ENCODE results near the gene AK3.

The AK3 gene

DNA sequence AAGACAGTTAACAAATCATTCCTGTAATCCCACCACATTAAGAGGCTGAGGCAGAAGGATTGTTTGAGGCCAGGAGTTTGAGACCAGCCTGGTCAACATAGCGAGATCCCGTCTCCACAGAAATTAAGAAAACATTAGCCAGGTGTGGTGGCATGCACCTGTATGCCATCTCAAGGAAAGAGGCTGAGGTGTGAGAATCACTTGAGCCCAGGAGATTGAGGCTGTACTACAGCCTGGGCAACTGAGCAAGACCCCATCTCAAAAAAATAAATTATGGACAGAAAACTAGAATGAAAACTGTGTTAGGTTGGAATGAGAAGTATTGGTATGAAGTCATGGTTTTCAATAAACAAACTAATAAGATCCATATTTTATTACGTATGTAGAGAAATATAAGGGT is 23.0 kb upstream of the AK3 start:
- TF ChIP-seq ZBTB7A (IDR thresholded peaks at IDR 0.05; ENCODE audit: low read depth): no peak
- TF ChIP-seq, protein P1, sequence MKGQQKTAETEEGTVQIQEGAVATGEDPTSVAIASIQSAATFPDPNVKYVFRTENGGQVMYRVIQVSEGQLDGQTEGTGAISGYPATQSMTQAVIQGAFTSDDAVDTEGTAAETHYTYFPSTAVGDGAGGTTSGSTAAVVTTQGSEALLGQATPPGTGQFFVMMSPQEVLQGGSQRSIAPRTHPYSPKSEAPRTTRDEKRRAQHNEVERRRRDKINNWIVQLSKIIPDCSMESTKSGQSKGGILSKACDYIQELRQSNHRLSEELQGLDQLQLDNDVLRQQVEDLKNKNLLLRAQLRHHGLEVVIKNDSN (IDR thresholded peaks at IDR 0.05): no peak
- TF ChIP-seq NFIC (IDR thresholded peaks at IDR 0.05): no peak
- no peak for TF ChIP-seq YY1 (IDR thresholded peaks at IDR 0.05; ENCODE audit: low read depth)
- TF ChIP-seq TAF1 (IDR thresholded peaks at IDR 0.05; ENCODE audit: low read depth): no peak
- TF ChIP-seq EGR1 (IDR thresholded peaks at IDR 0.05): no peak
- no peak for TF ChIP-seq TEAD4 (IDR thresholded peaks at IDR 0.05)
- no peak for TF ChIP-seq TCF12 (IDR thresholded peaks at IDR 0.05; ENCODE audit: low read depth)
- no peak for TF ChIP-seq RAD21 (IDR thresholded peaks at IDR 0.05; ENCODE audit: low read depth)
- TF ChIP-seq CREB1 (IDR thresholded peaks at IDR 0.05; ENCODE audit: low read depth): no peak

DNA sequence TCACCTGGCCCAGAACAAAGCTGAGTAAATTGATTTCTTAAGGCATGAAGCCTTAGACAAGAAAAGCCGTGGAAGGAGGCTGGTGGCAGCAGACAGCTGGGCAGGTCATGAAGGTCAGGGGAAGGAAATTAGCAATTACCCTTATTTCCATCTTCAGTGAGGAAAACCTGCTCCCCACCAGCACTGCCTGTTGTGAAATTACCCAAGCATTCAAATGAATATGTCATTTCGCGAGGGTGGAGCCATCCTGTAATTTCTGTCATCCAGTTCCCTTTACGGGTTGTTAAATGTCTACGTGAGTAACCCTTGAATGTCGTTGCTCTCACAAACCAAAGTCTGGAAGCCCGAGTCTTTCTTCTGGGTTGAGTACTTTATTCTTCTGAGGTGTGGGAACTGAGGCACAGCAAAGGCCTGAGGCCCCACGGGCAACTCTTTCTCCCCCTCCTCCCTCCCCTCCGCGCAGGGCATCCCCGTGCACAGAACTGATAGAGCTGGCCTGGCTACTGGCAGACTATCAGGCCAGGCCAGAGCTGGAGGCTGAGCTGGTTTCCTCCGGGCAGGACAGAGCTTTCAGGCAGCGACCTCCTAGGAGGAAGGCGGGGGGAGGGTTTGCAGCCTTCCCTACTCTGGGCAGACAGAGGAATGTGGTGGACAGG is 22.0 kb upstream of the AK3 start:
- no peak for TF ChIP-seq EGR1 (IDR thresholded peaks at IDR 0.05)
- TF ChIP-seq, protein P2, sequence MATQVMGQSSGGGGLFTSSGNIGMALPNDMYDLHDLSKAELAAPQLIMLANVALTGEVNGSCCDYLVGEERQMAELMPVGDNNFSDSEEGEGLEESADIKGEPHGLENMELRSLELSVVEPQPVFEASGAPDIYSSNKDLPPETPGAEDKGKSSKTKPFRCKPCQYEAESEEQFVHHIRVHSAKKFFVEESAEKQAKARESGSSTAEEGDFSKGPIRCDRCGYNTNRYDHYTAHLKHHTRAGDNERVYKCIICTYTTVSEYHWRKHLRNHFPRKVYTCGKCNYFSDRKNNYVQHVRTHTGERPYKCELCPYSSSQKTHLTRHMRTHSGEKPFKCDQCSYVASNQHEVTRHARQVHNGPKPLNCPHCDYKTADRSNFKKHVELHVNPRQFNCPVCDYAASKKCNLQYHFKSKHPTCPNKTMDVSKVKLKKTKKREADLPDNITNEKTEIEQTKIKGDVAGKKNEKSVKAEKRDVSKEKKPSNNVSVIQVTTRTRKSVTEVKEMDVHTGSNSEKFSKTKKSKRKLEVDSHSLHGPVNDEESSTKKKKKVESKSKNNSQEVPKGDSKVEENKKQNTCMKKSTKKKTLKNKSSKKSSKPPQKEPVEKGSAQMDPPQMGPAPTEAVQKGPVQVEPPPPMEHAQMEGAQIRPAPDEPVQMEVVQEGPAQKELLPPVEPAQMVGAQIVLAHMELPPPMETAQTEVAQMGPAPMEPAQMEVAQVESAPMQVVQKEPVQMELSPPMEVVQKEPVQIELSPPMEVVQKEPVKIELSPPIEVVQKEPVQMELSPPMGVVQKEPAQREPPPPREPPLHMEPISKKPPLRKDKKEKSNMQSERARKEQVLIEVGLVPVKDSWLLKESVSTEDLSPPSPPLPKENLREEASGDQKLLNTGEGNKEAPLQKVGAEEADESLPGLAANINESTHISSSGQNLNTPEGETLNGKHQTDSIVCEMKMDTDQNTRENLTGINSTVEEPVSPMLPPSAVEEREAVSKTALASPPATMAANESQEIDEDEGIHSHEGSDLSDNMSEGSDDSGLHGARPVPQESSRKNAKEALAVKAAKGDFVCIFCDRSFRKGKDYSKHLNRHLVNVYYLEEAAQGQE (IDR thresholded peaks at IDR 0.05; ENCODE audit: low read depth): no peak
- no peak for TF ChIP-seq TAF1 (IDR thresholded peaks at IDR 0.05; ENCODE audit: low read depth)
- TF ChIP-seq CREB1 (IDR thresholded peaks at IDR 0.05; ENCODE audit: low read depth): no peak
- no peak for TF ChIP-seq NFIC (IDR thresholded peaks at IDR 0.05)
- TF ChIP-seq, protein P1 (IDR thresholded peaks at IDR 0.05): no peak
- no peak for TF ChIP-seq EP300 (IDR thresholded peaks at IDR 0.05; ENCODE audit: borderline replicate concordance)
- no peak for TF ChIP-seq TCF12 (IDR thresholded peaks at IDR 0.05; ENCODE audit: low read depth)
- no peak for TF ChIP-seq CEBPB (IDR thresholded peaks at IDR 0.05)
- no peak for TF ChIP-seq ZBTB7A (IDR thresholded peaks at IDR 0.05; ENCODE audit: low read depth)
- TF ChIP-seq FOXM1 (IDR thresholded peaks at IDR 0.05; ENCODE audit: borderline replicate concordance, low read depth): no peak
- no peak for TF ChIP-seq TEAD4 (IDR thresholded peaks at IDR 0.05)
- TF ChIP-seq RAD21 (IDR thresholded peaks at IDR 0.05; ENCODE audit: low read depth): no peak
- TF ChIP-seq, protein P3, sequence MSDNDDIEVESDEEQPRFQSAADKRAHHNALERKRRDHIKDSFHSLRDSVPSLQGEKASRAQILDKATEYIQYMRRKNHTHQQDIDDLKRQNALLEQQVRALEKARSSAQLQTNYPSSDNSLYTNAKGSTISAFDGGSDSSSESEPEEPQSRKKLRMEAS (IDR thresholded peaks at IDR 0.05): no peak
- TF ChIP-seq YY1 (IDR thresholded peaks at IDR 0.05; ENCODE audit: low read depth): no peak

DNA sequence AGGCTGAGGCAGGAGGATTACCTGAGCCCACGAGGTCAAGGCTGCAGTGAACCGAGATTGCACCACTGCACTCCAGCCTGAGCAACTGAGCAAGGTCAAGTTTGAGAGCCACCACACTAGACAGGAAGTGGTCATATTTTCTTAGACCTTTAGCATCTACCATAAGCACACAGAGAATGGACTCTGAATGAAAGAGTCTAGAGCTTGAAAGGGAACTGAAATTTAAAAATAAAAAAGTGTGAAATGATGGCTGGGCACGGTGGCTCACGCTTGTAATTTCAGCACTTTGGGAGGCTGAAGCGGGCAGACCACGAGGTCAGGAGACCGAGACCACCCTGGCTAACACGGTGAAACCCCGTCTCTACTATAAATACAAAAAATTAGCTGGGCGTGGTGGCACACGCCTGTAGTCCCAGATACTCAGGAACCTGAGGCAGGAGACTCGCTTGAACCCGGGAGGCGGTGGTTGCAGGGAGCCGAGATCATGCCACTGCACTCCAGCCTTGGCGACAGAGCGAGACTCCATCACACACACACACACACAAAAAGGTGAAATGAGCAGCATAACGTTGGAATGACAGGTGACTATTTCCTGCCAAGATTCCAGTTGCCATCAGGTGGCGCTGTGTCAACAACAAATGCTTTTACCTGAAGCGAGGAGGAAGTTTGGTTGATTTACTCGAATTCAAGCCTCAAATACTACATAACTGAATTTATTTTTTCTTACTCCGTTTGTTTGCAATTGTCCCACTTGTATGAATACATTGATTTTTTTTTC is 21.3 kb upstream of the AK3 start:
- TF ChIP-seq RAD21 (IDR thresholded peaks at IDR 0.05; ENCODE audit: low read depth) (peak; percentile 95), EP300 (IDR thresholded peaks at IDR 0.05; ENCODE audit: borderline replicate concordance) (no peak), NFIC (IDR thresholded peaks at IDR 0.05) (no peak), TEAD4 (IDR thresholded peaks at IDR 0.05) (peak; percentile 19; the same call in 1 of the 2 replicates)

DNA sequence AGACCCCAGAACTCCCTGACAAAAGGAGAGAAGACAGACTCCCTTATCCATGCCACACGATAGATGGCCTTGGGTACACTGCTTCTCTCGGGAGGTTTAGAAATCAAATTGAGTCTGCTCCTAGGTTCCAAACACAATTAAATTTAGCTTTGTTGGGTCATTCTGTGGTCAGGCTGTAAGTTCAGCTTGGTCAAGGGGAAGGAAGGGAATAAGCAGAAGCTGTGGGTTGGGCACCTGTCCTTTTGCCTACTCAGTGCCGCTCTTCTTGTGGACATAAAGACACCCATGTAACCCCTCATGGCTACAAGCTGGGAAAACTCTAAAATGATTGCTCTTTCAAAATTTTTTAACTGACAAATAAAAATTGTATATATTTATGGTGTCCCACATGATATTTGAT is 19.1 kb upstream of the AK3 start:
- TF ChIP-seq, protein P3 (IDR thresholded peaks at IDR 0.05): no peak
- no peak for TF ChIP-seq EGR1 (IDR thresholded peaks at IDR 0.05)
- TF ChIP-seq, protein P2 (IDR thresholded peaks at IDR 0.05; ENCODE audit: low read depth): no peak
- TF ChIP-seq NFIC (IDR thresholded peaks at IDR 0.05): no peak
- no peak for TF ChIP-seq CREB1 (IDR thresholded peaks at IDR 0.05; ENCODE audit: low read depth)
- no peak for TF ChIP-seq TEAD4 (IDR thresholded peaks at IDR 0.05)
- TF ChIP-seq, protein P1 (IDR thresholded peaks at IDR 0.05): no peak
- no peak for TF ChIP-seq TCF12 (IDR thresholded peaks at IDR 0.05; ENCODE audit: low read depth)
- no peak for TF ChIP-seq ZBTB7A (IDR thresholded peaks at IDR 0.05; ENCODE audit: low read depth)
- TF ChIP-seq TAF1 (IDR thresholded peaks at IDR 0.05; ENCODE audit: low read depth): no peak
- TF ChIP-seq CEBPB (IDR thresholded peaks at IDR 0.05): no peak
- TF ChIP-seq FOXM1 (IDR thresholded peaks at IDR 0.05; ENCODE audit: borderline replicate concordance, low read depth): no peak
- no peak for TF ChIP-seq RAD21 (IDR thresholded peaks at IDR 0.05; ENCODE audit: low read depth)

DNA sequence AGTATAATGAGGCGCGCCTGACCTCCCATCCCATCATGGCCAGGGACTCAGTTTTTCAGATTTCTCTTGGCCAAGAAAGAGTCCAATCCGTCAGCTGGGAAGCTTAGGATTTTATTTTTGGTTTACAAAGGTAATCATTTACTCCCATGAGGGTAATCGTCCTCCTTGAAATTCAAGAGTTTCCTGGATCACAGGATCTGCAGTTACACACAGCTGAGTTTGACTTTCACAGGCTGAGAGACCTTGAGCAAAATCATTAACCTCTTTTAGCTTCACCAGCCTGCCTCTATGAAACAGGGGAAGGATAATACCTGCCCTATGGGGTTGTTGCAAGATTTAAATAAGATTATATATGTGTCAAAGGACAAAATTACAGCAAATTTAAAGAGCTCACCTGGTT is 15.4 kb upstream of the AK3 start:
- TF ChIP-seq, protein P1 (IDR thresholded peaks at IDR 0.05): no peak
- TF ChIP-seq, protein P3 (IDR thresholded peaks at IDR 0.05): no peak
- TF ChIP-seq EP300 (IDR thresholded peaks at IDR 0.05; ENCODE audit: borderline replicate concordance): no peak
- no peak for TF ChIP-seq CREB1 (IDR thresholded peaks at IDR 0.05; ENCODE audit: low read depth)
- no peak for TF ChIP-seq RAD21 (IDR thresholded peaks at IDR 0.05; ENCODE audit: low read depth)
- TF ChIP-seq, protein P2 (IDR thresholded peaks at IDR 0.05; ENCODE audit: low read depth): no peak
- no peak for TF ChIP-seq NFIC (IDR thresholded peaks at IDR 0.05)
- TF ChIP-seq TCF12 (IDR thresholded peaks at IDR 0.05; ENCODE audit: low read depth): no peak
- no peak for TF ChIP-seq EGR1 (IDR thresholded peaks at IDR 0.05)
- TF ChIP-seq TEAD4 (IDR thresholded peaks at IDR 0.05): no peak
- TF ChIP-seq ZBTB7A (IDR thresholded peaks at IDR 0.05; ENCODE audit: low read depth): no peak
- no peak for TF ChIP-seq TAF1 (IDR thresholded peaks at IDR 0.05; ENCODE audit: low read depth)
- TF ChIP-seq FOXM1 (IDR thresholded peaks at IDR 0.05; ENCODE audit: borderline replicate concordance, low read depth): no peak
- TF ChIP-seq CEBPB (IDR thresholded peaks at IDR 0.05): no peak
- TF ChIP-seq YY1 (IDR thresholded peaks at IDR 0.05; ENCODE audit: low read depth): no peak

Data from Ishikawa (cell line).